Uterus (tissue), 2 donors: ENCODE measurements around the gene HOXA10.

Experiments used
- POLR2A ChIP-seq, 2 donors: fragments of 450-650 bp; IDR thresholded peaks; one replicate each; pipeline ENCODE4 v1.6.1; 2016; ENCODE audit warnings: antibody characterized with exemption in 2 of 2, mild to moderate bottlenecking in 1 of 2, moderate library complexity in 1 of 2
- TF ChIP-seq, protein P1 (sequence below), 4 experiments: fragments of 200-600 bp in 2 of 4; fragments of 450-650 bp in 2 of 4; sonication (generic) in 2 of 4; IDR thresholded peaks; one replicate each; pipeline ENCODE4 v1.5.1; 2016 to 2019; ENCODE audit warnings: antibody characterized with exemption in 4 of 4, mild to moderate bottlenecking in 2 of 4, moderate library complexity in 1 of 4

DNA sequence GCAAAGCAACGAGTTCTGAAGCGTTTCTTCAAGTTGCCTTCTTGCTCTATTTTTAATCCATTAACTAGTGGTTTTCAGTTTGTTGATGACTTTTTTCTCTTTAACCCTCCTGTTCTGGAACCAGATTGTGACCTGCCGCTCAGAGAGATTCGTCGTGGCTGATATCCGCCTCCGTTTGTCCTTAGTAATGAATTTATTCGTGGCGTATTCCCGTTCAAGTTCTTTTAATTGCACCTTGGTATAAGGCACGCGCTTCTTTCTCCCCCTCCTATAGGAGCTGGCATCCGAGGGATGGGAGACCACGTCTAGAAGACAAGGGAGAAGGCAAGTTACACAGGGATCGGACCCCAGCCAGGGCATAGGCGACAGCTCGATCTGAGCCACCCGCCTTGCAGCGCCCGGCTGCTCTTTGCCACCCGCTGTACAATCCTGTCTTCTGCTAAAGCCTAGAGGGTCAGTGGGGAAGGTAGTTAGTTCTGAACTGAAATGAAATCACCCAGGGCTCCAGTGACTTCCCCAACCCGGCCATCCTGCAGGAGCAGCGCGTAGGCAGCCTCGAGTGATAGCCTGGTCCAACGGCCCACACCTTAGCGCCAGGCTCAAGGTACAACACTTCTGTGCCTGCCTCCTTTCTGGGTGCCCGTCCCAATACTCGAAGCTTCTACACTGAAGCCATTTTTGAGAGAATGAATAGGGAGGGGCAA lies 24.2 kb upstream of the HOXA10 start:
- TF ChIP-seq, protein P1, sequence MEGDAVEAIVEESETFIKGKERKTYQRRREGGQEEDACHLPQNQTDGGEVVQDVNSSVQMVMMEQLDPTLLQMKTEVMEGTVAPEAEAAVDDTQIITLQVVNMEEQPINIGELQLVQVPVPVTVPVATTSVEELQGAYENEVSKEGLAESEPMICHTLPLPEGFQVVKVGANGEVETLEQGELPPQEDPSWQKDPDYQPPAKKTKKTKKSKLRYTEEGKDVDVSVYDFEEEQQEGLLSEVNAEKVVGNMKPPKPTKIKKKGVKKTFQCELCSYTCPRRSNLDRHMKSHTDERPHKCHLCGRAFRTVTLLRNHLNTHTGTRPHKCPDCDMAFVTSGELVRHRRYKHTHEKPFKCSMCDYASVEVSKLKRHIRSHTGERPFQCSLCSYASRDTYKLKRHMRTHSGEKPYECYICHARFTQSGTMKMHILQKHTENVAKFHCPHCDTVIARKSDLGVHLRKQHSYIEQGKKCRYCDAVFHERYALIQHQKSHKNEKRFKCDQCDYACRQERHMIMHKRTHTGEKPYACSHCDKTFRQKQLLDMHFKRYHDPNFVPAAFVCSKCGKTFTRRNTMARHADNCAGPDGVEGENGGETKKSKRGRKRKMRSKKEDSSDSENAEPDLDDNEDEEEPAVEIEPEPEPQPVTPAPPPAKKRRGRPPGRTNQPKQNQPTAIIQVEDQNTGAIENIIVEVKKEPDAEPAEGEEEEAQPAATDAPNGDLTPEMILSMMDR (IDR thresholded peaks at IDR 0.05): no peak
- no peak for TF ChIP-seq POLR2A (IDR thresholded peaks at IDR 0.05)
